ENCODE data around the gene NEURL2.

GRCh38 chr20:45911486-45912343 lies 20.7 kb upstream of the NEURL2 start, which contains the start of gene PLTP:
- TF ChIP-seq CTCF (optimal IDR thresholded peaks at IDR 0.05 in 1 of 3, IDR thresholded peaks at IDR 0.05 in 1 of 3, conservative IDR thresholded peaks at IDR 0.05 in 1 of 3; ENCODE audit: extremely low read depth in 1 of 3, insufficient read depth in 2 of 3, low read length in 3 of 3): no peak
- TF ChIP-seq EZH2 (IDR thresholded peaks at IDR 0.05; ENCODE audit: low read length): no peak
